Endothelial cell (in vitro differentiated cells): Measurements from ENCODE around the gene PLA2G3. TPM values are rescaled to one million over a fixed set of nuclear protein-coding genes. Genes with fewer than 3 reads are reported as not detected.

Source experiments
- DNase-seq: peaks from one replicate; pipeline ENCODE4 v3.0.0; 2021; ENCODE audit warnings: low spot score
- H3K27ac Mint-ChIP-seq: one replicate; pipeline ENCODE4 v1.8.0; 2021; ENCODE audit warnings: mixed read lengths, inconsistent platforms; ENCODE audit not compliant: unreplicated experiment
- H3K27me3 Mint-ChIP-seq: one replicate; pipeline ENCODE4 v1.8.0; 2021; ENCODE audit warnings: mild to moderate bottlenecking, moderate library complexity, mixed read lengths, inconsistent platforms; ENCODE audit not compliant: unreplicated experiment
- H3K36me3 Mint-ChIP-seq: one replicate; pipeline ENCODE4 v1.8.0; 2021; ENCODE audit warnings: mild to moderate bottlenecking, low read depth, mixed read lengths, inconsistent platforms; ENCODE audit not compliant: unreplicated experiment
- H3K4me1 Mint-ChIP-seq: one replicate; pipeline ENCODE4 v1.8.0; 2021; ENCODE audit warnings: mild to moderate bottlenecking, mixed read lengths, inconsistent platforms; ENCODE audit not compliant: unreplicated experiment
- H3K4me3 Mint-ChIP-seq: one replicate; pipeline ENCODE4 v1.8.0; 2021; ENCODE audit warnings: mild to moderate bottlenecking, mixed read lengths, inconsistent platforms; ENCODE audit not compliant: unreplicated experiment
- H3K9me3 Mint-ChIP-seq: one replicate; pipeline ENCODE4 v1.8.0; 2021; ENCODE audit warnings: mixed read lengths, inconsistent platforms; ENCODE audit not compliant: unreplicated experiment
- total RNA-seq: library from RNA; stranded (reverse); fragmentation: NEBNext Ultra II Directional; extraction: Animal tissue kit (Norgen Biotek cat#: 25700); gene quantifications from one replicate; pipeline ENCODE4 v1.2.1, GENCODE V29; 2021; ENCODE audit not compliant: unreplicated experiment
- TF ChIP-seq, protein P1 (sequence below): fragments of 200-600 bp; sonication (generic); IDR thresholded peaks from one replicate; pipeline ENCODE4 v1.5.0; 2021; ENCODE audit warnings: antibody characterized with exemption; ENCODE audit not compliant: unreplicated experiment

The PLA2G3 gene
- total RNA-seq, 1 donor from 2014 or later = 2.8 TPM

GRCh38 chr22:31103111-31103510 is 37.2 kb downstream of the PLA2G3 start:
- Mint-ChIP-seq H3K9me3 (no peaks in the 10 kb centered on the region), H3K36me3 (peaks cover 38% of the 10 kb centered on the region), H3K27me3 (peaks cover 23% of the 10 kb centered on the region), H3K4me3 (peak overlapping the region; percentile 37), H3K27ac (no peak overlapping the region), H3K4me1 (peaks cover 39% of the 10 kb centered on the region)
- DNase-seq = no peak
- TF ChIP-seq, protein P1, sequence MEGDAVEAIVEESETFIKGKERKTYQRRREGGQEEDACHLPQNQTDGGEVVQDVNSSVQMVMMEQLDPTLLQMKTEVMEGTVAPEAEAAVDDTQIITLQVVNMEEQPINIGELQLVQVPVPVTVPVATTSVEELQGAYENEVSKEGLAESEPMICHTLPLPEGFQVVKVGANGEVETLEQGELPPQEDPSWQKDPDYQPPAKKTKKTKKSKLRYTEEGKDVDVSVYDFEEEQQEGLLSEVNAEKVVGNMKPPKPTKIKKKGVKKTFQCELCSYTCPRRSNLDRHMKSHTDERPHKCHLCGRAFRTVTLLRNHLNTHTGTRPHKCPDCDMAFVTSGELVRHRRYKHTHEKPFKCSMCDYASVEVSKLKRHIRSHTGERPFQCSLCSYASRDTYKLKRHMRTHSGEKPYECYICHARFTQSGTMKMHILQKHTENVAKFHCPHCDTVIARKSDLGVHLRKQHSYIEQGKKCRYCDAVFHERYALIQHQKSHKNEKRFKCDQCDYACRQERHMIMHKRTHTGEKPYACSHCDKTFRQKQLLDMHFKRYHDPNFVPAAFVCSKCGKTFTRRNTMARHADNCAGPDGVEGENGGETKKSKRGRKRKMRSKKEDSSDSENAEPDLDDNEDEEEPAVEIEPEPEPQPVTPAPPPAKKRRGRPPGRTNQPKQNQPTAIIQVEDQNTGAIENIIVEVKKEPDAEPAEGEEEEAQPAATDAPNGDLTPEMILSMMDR = no peak

DNA sequence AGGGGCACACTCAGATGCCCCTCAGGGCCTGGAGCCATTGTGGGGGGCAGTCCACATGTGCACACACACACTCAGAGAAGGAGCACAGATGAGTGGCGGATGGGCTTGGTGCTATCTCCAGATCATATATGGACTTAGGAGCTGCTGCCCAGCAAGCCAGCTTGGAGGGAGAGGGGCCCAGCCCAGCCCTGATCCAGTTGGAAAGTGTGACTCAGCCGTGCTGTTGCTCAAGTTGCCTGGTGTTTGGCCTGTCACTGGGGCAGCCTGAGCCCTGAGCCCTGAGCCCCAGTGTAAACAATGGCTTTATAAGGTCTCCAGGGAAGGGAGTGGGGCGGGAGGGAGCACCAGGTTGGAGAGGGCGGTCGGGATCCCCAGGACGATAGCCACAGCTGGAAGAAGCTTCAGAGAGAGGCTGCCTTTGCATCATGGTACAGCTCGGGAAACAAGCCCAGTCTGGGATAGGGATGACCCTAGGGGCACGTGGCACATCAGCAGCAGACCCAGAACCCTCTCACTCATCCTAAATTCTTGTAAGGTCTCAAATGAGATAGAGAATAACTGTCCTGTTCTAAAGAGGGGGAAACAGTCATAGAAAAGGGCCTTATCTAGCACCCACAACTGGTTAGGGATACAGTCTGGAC is 37.7 kb downstream of the PLA2G3 start:
- no peaks in the 10 kb centered on the region for H3K9me3 Mint-ChIP-seq
- peak overlapping the region; percentile 38 for H3K27ac Mint-ChIP-seq
- H3K4me1 Mint-ChIP-seq = peaks cover 36% of the 10 kb centered on the region
- DNase-seq = no peak
- peaks cover 39% of the 10 kb centered on the region for H3K36me3 Mint-ChIP-seq
- TF ChIP-seq, protein P1 = no peak
- H3K27me3 Mint-ChIP-seq = peaks cover 19% of the 10 kb centered on the region
- H3K4me3 Mint-ChIP-seq = peak overlapping the region; percentile 53

DNA sequence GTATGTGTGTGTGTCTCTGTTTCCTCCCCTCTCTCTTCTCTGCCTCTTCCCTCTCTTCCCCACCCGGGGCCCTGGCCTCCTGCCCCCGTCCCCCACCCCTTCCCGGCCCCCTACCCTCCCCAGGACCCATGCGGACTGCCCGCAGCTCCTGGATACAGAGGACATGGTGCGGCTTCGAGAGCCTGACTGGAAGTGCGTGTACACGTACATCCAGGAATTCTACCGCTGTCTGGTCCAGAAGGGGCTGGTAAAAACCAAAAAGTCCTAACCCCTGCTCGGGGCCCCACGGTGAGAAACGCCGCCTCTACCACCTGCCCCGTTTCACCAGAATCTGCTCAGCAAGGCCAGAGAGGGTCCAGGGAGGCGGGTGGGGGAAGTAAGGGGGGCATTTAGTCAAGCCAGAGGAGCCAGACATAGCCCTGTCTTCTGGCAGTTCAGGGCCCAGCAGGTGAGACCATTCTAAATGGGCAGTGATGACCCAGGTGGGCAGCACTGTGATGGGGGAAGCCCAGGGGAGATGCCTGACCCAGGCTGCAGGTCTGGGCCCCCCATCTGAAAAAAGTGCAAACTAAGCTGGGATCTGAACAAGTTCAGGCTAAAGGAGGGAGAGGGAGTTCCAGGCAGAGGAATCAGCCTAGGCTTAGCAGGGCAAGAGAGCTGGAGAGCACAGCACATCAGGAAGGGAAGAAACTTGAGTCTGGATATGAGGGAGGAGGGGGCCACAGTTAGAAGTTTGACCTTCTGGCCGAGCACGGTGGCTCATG is 39.4 kb downstream of the PLA2G3 start:
- DNase-seq = no peak
- Mint-ChIP-seq H3K27ac (no peak overlapping the region), H3K9me3 (no peaks in the 10 kb centered on the region)

GRCh38 chr22:31099841-31100761 is 40.2 kb downstream of the PLA2G3 start:
- Mint-ChIP-seq H3K27ac (no peak overlapping the region), H3K4me1 (peaks cover 37% of the 10 kb centered on the region), H3K36me3 (peaks cover 52% of the 10 kb centered on the region), H3K4me3 (no peak overlapping the region), H3K9me3 (no peaks in the 10 kb centered on the region), H3K27me3 (peaks cover 20% of the 10 kb centered on the region)
- DNase-seq = no peak
- TF ChIP-seq, protein P1 = no peak

More for the DNA sequence above, 39.4 kb downstream of the PLA2G3 start:
- peak overlapping the region; percentile 37 for H3K4me3 Mint-ChIP-seq
- H3K4me1 Mint-ChIP-seq = peaks cover 36% of the 10 kb centered on the region
- H3K27me3 Mint-ChIP-seq = peaks cover 22% of the 10 kb centered on the region
- TF ChIP-seq, protein P1 = no peak
- peaks cover 49% of the 10 kb centered on the region for H3K36me3 Mint-ChIP-seq
